HG03442 (cell line): ENCODE results near the gene RELN.
"Not testable (repeated sequence)": the region's sequence is repeated elsewhere in the genome, so short reads cannot be mapped to it uniquely, and the experiment has no call there.

Source experiments
- ATAC-seq: cut with Tn5 transposase; IDR thresholded peaks from one replicate; pipeline ENCODE4 v1.9.1; 2021; ENCODE audit warnings: mild to moderate bottlenecking, moderate library complexity; ENCODE audit not compliant: unreplicated experiment

RELN gene

GRCh38 chr7:103856929-103857328 lies 132.5 kb downstream of the RELN start:
- no peak for ATAC-seq

DNA sequence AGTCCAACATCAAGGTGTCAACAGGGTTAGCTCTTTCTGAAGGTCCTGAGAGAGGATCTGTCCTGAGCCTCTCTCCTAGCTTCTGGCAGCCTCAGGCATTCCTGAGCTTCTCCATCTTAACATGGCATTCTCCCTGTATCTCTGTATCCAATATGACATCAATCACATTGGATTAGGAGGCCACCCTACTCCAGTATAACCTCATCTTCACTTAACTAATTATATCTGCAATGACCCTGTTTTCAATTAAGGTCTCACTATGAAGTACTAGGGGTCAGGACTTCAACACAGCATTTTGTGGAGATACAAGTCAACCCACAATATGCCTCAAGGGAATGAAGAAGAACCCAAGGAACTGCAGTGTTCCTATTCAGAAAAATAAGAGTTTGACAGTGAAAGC lies 133.8 kb downstream of the RELN start:
- no peak for ATAC-seq

DNA sequence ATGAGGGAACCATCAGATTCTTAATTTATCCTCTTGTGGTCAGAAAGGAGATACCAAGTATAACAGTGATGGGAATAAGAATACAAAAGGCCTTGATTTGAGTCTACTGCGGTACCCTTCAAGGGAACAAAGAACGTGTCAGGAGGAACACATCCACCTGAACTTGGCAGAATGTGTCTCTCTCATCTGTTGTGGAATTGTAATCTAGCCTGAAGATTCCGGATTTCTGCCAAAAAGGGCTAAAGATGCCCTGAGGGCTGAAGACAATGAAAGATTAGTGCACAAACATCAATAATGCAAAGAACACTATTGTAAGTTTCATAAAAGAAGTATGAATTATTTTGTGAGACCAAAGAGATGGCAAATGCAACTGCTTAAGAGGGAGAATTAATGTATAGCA lies 134.8 kb downstream of the RELN start:
- no peak for ATAC-seq

- ATAC-seq, result no peak
Measured at GRCh38 chr7:103851357-103851756, 138.1 kb downstream of the RELN start.

DNA sequence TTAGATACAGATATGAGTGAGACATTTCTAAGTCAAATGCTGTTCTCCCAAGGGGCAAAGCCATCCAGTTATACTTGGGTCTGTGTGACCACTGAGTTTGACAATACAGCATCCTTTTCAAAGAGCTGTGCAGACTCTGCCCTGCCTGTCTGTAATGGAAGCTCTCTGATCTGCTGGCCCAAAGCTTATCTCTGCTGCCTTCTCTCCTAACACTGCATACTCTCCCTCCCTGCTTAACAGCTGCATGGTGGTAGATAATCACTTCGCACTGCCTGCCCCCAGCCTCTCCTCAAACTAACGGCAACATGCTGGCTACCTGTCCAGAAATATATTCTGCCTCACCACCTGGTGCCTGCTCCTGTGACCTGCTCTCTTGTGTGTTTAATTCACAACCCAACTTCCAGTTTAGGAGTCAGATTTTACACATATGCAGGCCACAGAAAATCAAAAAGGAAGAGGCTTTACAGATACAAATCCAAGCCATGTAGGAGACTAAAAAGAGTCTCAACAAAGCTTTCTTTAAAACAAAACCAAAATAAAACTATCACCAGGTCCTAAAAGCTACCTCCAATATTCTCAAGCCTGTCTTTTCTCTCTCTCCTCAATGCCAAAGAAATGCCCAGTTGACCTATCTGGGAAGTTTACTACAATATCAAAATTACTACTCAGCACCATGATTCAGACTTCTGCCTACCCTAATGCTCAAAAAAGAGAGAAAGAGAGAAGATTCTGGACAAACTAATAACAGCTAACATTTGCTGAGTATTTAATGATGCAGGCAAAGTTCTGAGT lies 145.6 kb downstream of the RELN start:
- ATAC-seq, result no peak

- ATAC-seq, result no peak
Measured at GRCh38 chr7:103833401-103833800, 156.1 kb downstream of the RELN start.

GRCh38 chr7:103832438-103832837 lies 157.0 kb downstream of the RELN start:
- ATAC-seq, result no peak

- ATAC-seq, result no peak
Measured at GRCh38 chr7:103824251-103824650, 165.2 kb downstream of the RELN start.

DNA sequence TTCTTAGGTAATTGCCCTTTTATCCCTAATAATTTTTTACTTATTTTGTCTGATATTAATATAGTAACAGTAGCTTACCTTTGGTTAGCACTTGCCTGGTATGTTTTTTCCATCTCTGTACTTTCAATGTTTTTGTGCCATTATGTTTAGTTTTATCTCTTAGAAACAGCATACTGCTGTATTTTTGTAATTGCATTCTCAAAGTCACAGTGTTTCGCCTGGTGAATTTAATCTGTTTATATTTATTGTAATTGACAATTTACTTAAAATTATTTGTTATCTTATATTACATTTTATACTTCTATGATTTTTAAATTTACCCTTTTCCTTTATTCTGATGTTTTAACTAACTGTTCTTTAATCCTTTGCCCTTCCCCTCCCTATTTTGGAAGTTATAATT lies 166.4 kb downstream of the RELN start:
- no peak for ATAC-seq

GRCh38 chr7:103821092-103821491 lies 168.4 kb downstream of the RELN start:
- ATAC-seq, result no peak

DNA sequence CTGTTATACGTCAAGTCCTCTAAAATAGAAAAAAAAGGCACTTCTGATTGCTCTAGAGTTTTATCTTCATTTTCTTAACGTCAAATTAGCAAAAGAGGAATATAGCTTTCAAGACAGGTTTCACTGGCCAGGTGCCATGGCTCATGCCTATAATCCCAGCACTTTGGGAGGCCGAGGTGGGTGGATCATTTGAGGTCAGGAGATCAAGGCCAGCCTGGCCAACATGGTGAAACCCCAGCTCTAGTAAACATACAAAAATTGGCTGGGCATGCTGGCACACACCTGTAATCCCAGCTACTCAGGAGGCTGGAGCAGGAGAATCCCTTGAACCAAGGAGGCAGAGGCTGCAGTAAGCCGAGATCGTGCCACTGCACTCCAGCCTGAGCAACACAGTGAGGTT lies 173.5 kb downstream of the RELN start:
- not testable (repeated sequence) for ATAC-seq

DNA sequence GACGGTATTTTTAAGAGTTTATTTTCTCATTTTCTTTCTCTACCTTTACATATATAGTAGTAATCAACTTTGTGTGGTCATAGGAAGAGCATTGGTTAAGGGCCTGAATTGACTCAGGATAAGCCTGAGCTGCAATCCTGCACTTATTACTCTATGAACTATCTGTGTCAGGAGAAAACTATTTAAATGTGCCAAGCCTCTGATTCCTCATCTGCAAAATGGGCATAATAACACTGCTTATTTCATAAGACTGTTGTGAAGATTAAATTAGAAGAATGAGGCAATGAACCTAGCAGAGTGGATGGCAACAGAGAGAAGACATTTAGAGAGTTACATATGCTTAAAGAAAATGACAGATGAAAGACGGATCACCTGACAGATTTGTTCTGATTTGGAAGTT lies 175.5 kb downstream of the RELN start:
- ATAC-seq, result no peak

- ATAC-seq, result peak; percentile 86
Measured at GRCh38 chr7:103811997-103812396, 177.5 kb downstream of the RELN start.

GRCh38 chr7:103811290-103811689 lies 178.2 kb downstream of the RELN start:
- no peak for ATAC-seq

DNA sequence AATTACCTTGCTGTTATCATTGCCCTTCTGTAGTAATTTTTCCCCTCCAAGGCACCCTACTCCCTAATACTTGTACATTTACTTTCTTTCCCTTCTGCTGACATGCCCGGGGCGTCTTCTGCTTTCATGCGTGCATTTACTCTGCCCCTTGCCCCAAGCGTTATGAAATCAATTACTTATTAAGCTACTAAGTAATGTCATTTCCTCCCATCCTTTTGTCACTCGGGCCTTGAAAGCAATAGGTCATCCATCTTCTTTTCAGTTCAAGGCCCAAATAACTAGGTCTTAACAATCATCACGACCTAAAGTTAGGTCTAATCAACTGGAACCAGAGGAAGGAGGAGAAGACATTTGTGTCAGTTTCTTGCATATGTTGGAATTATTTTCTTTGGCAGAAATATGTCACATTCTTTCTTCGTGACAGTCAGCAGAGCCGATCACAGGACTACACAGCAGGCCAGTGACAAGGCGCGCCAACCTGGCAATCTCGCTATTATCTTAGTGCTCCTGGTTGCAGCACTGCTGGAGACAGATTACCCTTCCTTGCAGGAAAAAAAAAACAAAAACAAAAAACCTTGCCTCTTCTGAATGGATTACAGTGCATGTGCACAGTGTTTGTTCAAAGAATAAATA lies 179.2 kb downstream of the RELN start:
- no peak for ATAC-seq

- ATAC-seq, result no peak
Measured at GRCh38 chr7:103809229-103809994, 180.0 kb downstream of the RELN start.

DNA sequence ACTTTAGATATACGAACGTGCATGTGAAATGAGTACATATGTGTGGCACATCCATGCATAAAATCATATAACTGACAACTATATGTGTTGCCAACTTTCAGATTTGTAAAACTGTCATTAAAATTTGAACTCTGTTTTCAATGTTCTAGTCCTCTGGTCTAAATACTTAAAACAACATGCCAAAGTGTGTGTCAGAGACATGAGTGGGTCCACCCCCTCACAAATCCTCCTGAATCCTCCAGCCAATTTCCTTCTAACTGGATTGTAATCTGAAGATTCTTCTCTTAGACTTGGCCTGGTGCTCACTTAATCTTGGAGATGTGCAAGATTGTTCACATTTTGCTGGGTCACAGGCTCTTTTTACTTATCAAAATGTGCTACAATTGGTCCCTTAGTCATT lies 184.1 kb downstream of the RELN start:
- ATAC-seq, result no peak

GRCh38 chr7:103803631-103804030 lies 185.8 kb downstream of the RELN start:
- no peak for ATAC-seq

- ATAC-seq, result no peak
Measured at GRCh38 chr7:103799298-103799697, 190.2 kb downstream of the RELN start.

GRCh38 chr7:103797647-103798307 lies 191.7 kb downstream of the RELN start:
- no peak for ATAC-seq

DNA sequence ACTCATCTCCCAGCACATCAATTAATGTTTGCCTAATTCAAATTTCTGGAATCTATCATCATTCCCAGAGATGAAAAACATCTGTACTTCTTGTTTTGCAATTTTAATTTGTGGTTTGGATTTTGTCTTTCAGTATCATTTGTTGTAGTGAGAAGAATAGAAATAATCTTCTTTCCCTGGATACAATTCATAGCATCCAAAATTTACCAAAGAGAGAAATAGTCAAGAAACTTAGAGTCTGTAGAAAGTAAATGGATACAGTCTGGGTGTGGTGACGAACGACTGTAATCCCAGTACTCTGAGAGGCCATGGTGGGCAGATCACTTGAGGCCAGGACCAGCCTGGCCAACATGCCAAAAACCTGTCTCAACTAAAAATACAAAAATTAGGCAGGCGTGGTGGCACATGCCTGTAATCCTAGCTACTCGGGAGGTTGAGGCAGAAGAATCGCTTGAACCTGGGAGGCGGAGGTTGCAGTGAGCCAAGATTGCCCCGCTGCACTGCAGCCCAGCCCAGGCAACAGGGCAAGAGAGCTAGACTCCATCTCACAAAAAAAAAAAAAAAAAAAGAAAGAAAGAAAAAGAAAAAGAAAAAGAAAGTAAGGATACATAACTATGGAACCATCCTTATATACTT lies 193.0 kb downstream of the RELN start:
- no peak for ATAC-seq
